Keratinocyte (primary cell): ENCODE measurements around the gene MRPL32.

Experiments
- EZH2 ChIP-seq: IDR thresholded peaks from one replicate; pipeline ENCODE4 v1.6.1; 2012; ENCODE audit warnings: inconsistent platforms, mild to moderate bottlenecking, low read length, moderate library complexity
- TF ChIP-seq, protein P1 (sequence below), 3 experiments: IDR thresholded peaks in 1 of 3; conservative IDR thresholded peaks in 1 of 3; optimal IDR thresholded peaks in 1 of 3; 2 replicates in 2 of 3; 3 replicates in 1 of 3; pipeline versions ENCODE3 to v1.5.1; 2011; ENCODE audit warnings: low read length in 3 of 3, mild to moderate bottlenecking in 3 of 3, moderate library complexity in 2 of 3, control low read depth in 1 of 3, inconsistent platforms in 1 of 3; ENCODE audit not compliant: insufficient read depth in 2 of 3; ENCODE audit errors: extremely low read depth in 1 of 3

GRCh38 chr7:42959549-42959948 is 27.4 kb downstream of the MRPL32 start:
- TF ChIP-seq, protein P1, sequence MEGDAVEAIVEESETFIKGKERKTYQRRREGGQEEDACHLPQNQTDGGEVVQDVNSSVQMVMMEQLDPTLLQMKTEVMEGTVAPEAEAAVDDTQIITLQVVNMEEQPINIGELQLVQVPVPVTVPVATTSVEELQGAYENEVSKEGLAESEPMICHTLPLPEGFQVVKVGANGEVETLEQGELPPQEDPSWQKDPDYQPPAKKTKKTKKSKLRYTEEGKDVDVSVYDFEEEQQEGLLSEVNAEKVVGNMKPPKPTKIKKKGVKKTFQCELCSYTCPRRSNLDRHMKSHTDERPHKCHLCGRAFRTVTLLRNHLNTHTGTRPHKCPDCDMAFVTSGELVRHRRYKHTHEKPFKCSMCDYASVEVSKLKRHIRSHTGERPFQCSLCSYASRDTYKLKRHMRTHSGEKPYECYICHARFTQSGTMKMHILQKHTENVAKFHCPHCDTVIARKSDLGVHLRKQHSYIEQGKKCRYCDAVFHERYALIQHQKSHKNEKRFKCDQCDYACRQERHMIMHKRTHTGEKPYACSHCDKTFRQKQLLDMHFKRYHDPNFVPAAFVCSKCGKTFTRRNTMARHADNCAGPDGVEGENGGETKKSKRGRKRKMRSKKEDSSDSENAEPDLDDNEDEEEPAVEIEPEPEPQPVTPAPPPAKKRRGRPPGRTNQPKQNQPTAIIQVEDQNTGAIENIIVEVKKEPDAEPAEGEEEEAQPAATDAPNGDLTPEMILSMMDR (optimal IDR thresholded peaks at IDR 0.05 in 1 of 3, IDR thresholded peaks at IDR 0.05 in 1 of 3, conservative IDR thresholded peaks at IDR 0.05 in 1 of 3; ENCODE audit: extremely low read depth in 1 of 3, insufficient read depth in 2 of 3, low read length in 3 of 3), result no peak
- no peak for TF ChIP-seq EZH2
